Astrocyte of the cerebellum (primary cell): ENCODE data around the gene PRICKLE2.

Experiments used
- DNase-seq: peaks from one replicate; pipeline ENCODE4 v3.0.0-alpha.2; 2011; ENCODE audit warnings: low read depth
- H3K4me3 ChIP-seq: 2 replicates; pipeline ENCODE4 v1.5.1; 2011; ENCODE audit warnings: mild to moderate bottlenecking, low read depth, low read length, moderate library complexity
- in situ Hi-C: cut with HindIII; loops from 2 replicates; pipeline ENCODE4 v1.10.0; 2017; ENCODE audit warnings: low sequenced_read_pairs
- TF ChIP-seq, protein P1 (sequence below): IDR thresholded peaks from 2 replicates; pipeline ENCODE4 v1.5.1; 2012; ENCODE audit warnings: low read length, low read depth, moderate library complexity, mild to moderate bottlenecking; ENCODE audit errors: missing control alignments

Gene PRICKLE2

DNA sequence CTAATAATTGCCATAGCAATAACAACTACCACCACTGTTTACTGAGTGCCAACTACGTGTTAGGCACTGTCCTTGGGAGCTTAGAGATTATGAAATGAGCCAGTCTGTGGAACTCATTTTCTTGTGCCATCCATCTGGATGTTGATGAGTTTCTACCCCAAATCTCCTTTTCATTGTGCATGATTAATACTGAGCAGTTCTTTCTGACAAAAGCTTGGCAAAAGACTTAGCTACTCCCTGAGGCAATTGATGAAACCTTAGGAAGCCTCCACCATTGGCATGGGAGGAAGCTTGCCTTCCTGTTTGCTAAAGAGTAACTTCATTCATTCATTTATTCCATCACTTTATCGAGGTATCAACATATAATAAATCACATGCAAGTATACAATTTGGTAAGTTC, 39.8 kb downstream of the PRICKLE2 start:
- H3K4me3 ChIP-seq = no peak overlapping the region
- TF ChIP-seq, protein P1, sequence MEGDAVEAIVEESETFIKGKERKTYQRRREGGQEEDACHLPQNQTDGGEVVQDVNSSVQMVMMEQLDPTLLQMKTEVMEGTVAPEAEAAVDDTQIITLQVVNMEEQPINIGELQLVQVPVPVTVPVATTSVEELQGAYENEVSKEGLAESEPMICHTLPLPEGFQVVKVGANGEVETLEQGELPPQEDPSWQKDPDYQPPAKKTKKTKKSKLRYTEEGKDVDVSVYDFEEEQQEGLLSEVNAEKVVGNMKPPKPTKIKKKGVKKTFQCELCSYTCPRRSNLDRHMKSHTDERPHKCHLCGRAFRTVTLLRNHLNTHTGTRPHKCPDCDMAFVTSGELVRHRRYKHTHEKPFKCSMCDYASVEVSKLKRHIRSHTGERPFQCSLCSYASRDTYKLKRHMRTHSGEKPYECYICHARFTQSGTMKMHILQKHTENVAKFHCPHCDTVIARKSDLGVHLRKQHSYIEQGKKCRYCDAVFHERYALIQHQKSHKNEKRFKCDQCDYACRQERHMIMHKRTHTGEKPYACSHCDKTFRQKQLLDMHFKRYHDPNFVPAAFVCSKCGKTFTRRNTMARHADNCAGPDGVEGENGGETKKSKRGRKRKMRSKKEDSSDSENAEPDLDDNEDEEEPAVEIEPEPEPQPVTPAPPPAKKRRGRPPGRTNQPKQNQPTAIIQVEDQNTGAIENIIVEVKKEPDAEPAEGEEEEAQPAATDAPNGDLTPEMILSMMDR = no peak
- DNase-seq = no peak
- in situ Hi-C loops = loop anchor here (10.0 kb wide), 1 partner anchor 151 kb away; no protein-coding TSS in a partner anchor

DNA sequence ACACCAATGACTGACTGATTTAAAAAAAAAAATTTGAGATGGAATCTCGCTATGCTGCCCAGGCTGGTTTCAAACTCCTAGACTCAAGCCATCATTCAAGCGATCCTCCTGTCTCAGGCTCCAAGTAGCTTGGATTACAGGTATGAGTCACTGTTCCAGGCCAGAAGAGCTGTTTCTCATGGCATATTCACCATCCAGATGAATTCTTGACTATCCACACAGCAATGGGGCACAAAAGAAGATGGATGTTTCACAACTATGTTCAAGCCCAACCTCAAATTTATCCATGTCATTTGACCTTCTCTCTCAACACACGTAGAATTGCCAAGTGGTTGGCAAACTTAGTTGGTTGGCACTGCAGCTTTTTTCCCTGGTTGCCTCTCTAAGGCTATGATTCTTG, 40.6 kb downstream of the PRICKLE2 start:
- H3K4me3 ChIP-seq = no peak overlapping the region
- in situ Hi-C loops = loop anchor here (10.0 kb wide), 1 partner anchor 150 kb away; no protein-coding TSS in a partner anchor
- no peak for DNase-seq
- TF ChIP-seq, protein P1 = no peak

DNA sequence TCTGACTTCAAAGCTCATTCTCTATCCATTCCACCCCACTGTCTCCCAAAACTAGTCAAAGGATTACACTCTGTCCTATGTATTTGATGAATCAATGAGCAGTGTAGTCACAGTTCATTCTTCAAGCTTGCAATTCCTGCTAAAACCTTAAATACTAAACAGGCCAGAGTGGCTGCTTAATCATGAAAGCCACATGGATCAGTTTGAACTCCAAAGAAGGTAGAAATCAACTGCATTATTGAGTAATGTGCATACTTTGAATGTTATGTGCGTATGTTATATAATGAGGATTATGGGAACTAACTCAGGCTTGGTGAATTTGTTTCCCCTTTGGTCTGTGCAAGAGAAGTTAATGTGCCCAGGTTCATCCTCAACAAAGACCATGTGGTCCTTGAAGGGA, 45.4 kb downstream of the PRICKLE2 start:
- H3K4me3 ChIP-seq = no peak overlapping the region
- DNase-seq = no peak
- in situ Hi-C loops = loop anchor here (10.0 kb wide), 1 partner anchor 145 kb away; no protein-coding TSS in a partner anchor
- TF ChIP-seq, protein P1 = no peak

DNA sequence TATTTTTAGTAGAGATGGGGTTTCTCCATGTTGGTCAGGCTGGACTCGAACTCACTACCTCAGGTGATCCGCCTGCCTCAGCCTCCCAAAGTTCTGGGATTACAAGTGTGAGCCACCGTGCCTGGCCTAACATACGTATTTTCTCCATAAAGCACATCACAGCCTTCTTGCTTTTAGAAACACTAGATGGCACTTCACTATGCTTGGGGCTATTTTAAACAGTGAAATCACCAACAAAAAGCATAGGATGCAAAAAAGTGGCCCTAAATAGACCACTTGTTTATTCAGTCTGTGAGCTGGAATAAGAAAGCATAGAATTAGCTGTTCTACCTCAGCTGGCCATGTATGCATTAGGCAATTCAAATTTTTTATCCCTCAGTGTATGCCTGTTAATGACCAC, 46.0 kb downstream of the PRICKLE2 start:
- in situ Hi-C loops = no loop called here
- TF ChIP-seq, protein P1 = no peak
- DNase-seq = no peak
- H3K4me3 ChIP-seq = no peak overlapping the region

DNA sequence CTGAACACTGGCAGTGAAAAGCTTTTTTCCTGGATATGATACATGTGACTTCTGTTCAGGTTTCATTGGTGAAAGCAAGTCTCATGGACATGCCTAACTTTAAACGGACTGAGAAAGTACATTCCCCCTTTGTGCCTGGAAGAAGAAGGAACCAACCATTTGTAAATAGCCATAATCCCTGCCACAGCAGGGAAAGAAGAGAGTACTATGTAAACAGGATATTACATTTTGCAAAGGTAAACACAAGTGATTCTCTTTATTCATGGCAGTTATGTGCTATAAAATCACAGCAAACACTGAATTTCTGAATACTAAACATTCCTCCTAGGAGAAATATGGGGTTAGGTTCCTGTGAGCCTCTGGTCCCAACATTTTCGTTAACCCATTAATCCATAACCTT, 46.8 kb downstream of the PRICKLE2 start:
- DNase-seq = no peak
- H3K4me3 ChIP-seq = no peak overlapping the region
- TF ChIP-seq, protein P1 = no peak
- in situ Hi-C loops = no loop called here

DNA sequence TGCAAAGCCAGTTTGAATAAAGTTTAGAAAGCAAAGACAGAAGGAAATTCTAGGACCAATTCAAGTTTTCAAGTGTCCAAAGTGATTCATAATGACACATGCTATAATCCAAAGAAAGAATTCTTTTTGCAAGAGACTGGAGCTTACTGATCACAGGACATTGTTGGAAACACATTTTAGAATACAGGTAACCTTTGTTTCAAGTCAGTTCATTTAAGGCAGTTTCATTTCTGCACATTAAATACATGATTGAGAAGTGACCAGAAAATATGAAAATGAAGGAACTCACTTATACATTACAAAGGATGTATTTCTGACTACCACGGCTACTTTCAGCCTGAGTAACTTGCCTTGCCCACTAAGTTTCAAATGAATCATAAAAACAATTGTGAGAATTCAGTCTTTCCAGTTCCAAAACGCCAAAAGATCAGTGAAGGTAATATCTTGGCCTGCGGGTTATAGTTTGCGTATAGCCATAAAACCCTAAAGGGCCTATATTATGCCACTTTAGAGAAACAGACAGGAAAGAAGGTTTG, 48.7 kb downstream of the PRICKLE2 start:
- DNase-seq = no peak
- TF ChIP-seq, protein P1 = no peak
- in situ Hi-C loops = no loop called here
- no peak overlapping the region for H3K4me3 ChIP-seq
